ENCODE measurements around the gene FADS2.

FADS2 gene

GRCh38 chr11:61795876-61796526 lies 32.1 kb upstream of the FADS2 start:
- no peak for ATAC-seq

- ATAC-seq = no peak
Measured at GRCh38 chr11:61797263-61797944, 30.7 kb upstream of the FADS2 start.

- no peak for ATAC-seq
Measured at GRCh38 chr11:61799665-61800284, 28.3 kb upstream of the FADS2 start.

- ATAC-seq = no peak
Measured at GRCh38 chr11:61800331-61801281, 27.5 kb upstream of the FADS2 start.

- no peak for ATAC-seq
Measured at GRCh38 chr11:61802605-61803004, 25.5 kb upstream of the FADS2 start.

GRCh38 chr11:61803889-61804647 lies 24.0 kb upstream of the FADS2 start:
- no peak for ATAC-seq

- ATAC-seq = no peak
Measured at GRCh38 chr11:61805146-61805545, 23.0 kb upstream of the FADS2 start.

GRCh38 chr11:61806785-61807184 lies 21.3 kb upstream of the FADS2 start:
- ATAC-seq = no peak

GRCh38 chr11:61810671-61811175 lies 17.4 kb upstream of the FADS2 start:
- ATAC-seq = no peak

GRCh38 chr11:61811831-61812230 lies 16.3 kb upstream of the FADS2 start:
- no peak for ATAC-seq

GRCh38 chr11:61812736-61813411 lies 15.2 kb upstream of the FADS2 start:
- no peak for ATAC-seq

GRCh38 chr11:61814247-61814957 lies 13.7 kb upstream of the FADS2 start:
- ATAC-seq = no peak

- peak; percentile 12 to 37 for ATAC-seq
Measured at GRCh38 chr11:61814958-61815789, 12.9 kb upstream of the FADS2 start.

- peak; percentile 62 to 64 for ATAC-seq
Measured at GRCh38 chr11:61815790-61816735, 12.0 kb upstream of the FADS2 start.

- ATAC-seq = peak; percentile 65 to 67
Measured at GRCh38 chr11:61816736-61817455, 11.2 kb upstream of the FADS2 start, which contains the start of gene FADS1. Gene FADS1, minus strand, starts transcription at chr11:61817003. Its CDS starts 74 bp downstream, at chr11:61816929.

- no peak for ATAC-seq
Measured at GRCh38 chr11:61817471-61818202, 10.5 kb upstream of the FADS2 start.

- ATAC-seq = no peak
Measured at GRCh38 chr11:61820174-61820573, 7.9 kb upstream of the FADS2 start.
